HepG2 (cell line): ENCODE measurements around the gene FOXA1. TPM values are rescaled to one million over a fixed set of nuclear protein-coding genes. Genes with fewer than 3 reads are reported as not detected.
A peak's percentile ranks its signal among the peaks of the same experiment; 100 is the strongest.

Source experiments
- GABPB1 ChIP-seq: IDR thresholded peaks from 2 replicates; pipeline ENCODE4 v1.6.1; 2016; ENCODE audit warnings: mild to moderate bottlenecking, missing genetic modification reagents, moderate library complexity, missing compliant biosample characterization
- MAFK ChIP-seq, 2 experiments: IDR thresholded peaks in 1 of 2; conservative IDR thresholded peaks in 1 of 2; 2 replicates each; pipeline ENCODE4 v1.6.1; 2011; ENCODE audit warnings: improper control_type of control experiment in 2 of 2, low read length in 2 of 2
- MEF2D ChIP-seq: sonication (generic); formaldehyde crosslinking; IDR thresholded peaks from 2 replicates; pipeline ENCODE4 v1.5.1; 2020; ENCODE audit warnings: mild to moderate bottlenecking, missing genetic modification reagents
- NR2F1 ChIP-seq, 2 experiments: fragments of 450-650 bp in 1 of 2; formaldehyde crosslinking in 1 of 2; IDR thresholded peaks; 2 replicates each; pipeline versions ENCODE4 v1.5.0 to v1.6.1; 2016 to 2020; ENCODE audit warnings: mild to moderate bottlenecking in 1 of 2, missing compliant biosample characterization in 1 of 2, missing genetic modification reagents in 1 of 2, moderate library complexity in 1 of 2
- POLR2A ChIP-seq, 2 experiments: IDR thresholded peaks; 2 replicates each; pipeline ENCODE4 v1.6.1; 2011; ENCODE audit warnings: low read depth in 2 of 2, low read length in 2 of 2, mild to moderate bottlenecking in 1 of 2, moderate library complexity in 1 of 2; ENCODE audit not compliant: insufficient read depth in 1 of 2
- RBAK ChIP-seq: sonication (generic); formaldehyde crosslinking; IDR thresholded peaks from 2 replicates; pipeline ENCODE4 v1.5.1; 2020; ENCODE audit warnings: mild to moderate bottlenecking, missing genetic modification reagents
- ZBTB40 ChIP-seq, 2 experiments: fragments of 450-650 bp in 1 of 2; sonication (generic) in 1 of 2; formaldehyde crosslinking in 1 of 2; IDR thresholded peaks; 2 replicates each; pipeline versions ENCODE4 v1.6.1 to v1.8.0; 2016 to 2022; ENCODE audit warnings: antibody characterized with exemption in 1 of 2, mild to moderate bottlenecking in 1 of 2, missing genetic modification reagents in 1 of 2
- polyA plus RNA-seq, 8 experiments: library from polyadenylated mRNA; depleted of rRNA in 3 of 8; stranded (reverse) in 7 of 8; unstranded in 1 of 8; fragments of >200 nt; fragmentation: Illumina TruSeq in 4 of 8; extraction: Trizol in 4 of 8; gene quantifications; 2 replicates each; pipeline versions ENCODE4 v1.2.1 to v1.2.3, GENCODE V29; 2011 to 2016; ENCODE audit warnings: low read depth in 4 of 8, missing spikeins in 1 of 8, mixed read lengths in 1 of 8; ENCODE audit not compliant: insufficient read depth in 1 of 8
- total RNA-seq, 5 experiments: library from RNA; depleted of rRNA; stranded (reverse); fragments of >200 nt; fragmentation: Illumina TruSeq; extraction: Trizol; gene quantifications; 2 replicates each; pipeline ENCODE4 v1.2.3, GENCODE V29; 2016; ENCODE audit warnings: low read depth in 1 of 5
- TF ChIP-seq, protein P1 (sequence below): sonication (generic); formaldehyde crosslinking; IDR thresholded peaks from 2 replicates; pipeline ENCODE4 v1.5.0; 2020; ENCODE audit warnings: missing genetic modification reagents
- TF ChIP-seq, protein P2 (sequence below): sonication (generic); formaldehyde crosslinking; IDR thresholded peaks from 2 replicates; pipeline ENCODE4 v1.8.0; 2022; ENCODE audit warnings: missing genetic modification reagents, mild to moderate bottlenecking, moderate library complexity, borderline replicate concordance
- TF ChIP-seq, protein P3 (sequence below): IDR thresholded peaks from 2 replicates; pipeline ENCODE4 v1.6.1; 2012; ENCODE audit warnings: low read depth, low read length, improper control_type of control experiment
- TF ChIP-seq, protein P4 (sequence below): IDR thresholded peaks from 2 replicates; pipeline ENCODE4 v1.6.1; 2016; ENCODE audit warnings: missing genetic modification reagents, missing compliant biosample characterization
- TF ChIP-seq, protein P5 (sequence below): sonication (generic); formaldehyde crosslinking; IDR thresholded peaks from 2 replicates; pipeline ENCODE4 v1.8.1; 2023; ENCODE audit warnings: mild to moderate bottlenecking, missing genetic modification reagents, borderline replicate concordance

FOXA1 gene
- total and polyA plus RNA-seq, 2 of the 13 experiments (the other 11 are each of a cell fraction or from before 2014, with no cell fraction given), result 43.4 to 58.6 TPM

- no peak for TF ChIP-seq ZBTB40 (IDR thresholded peaks at IDR 0.05)
- 0 out of 2 replicates have a peak, but pooled peaks have one; percentile 26 for TF ChIP-seq ZBTB40 (CRISPR knock-in tag; IDR thresholded peaks at IDR 0.05)
- TF ChIP-seq RBAK (CRISPR knock-in tag), result no peak
- TF ChIP-seq MEF2D (CRISPR knock-in tag), result peak; percentile 27; the same call in 1 of the 2 replicates
- TF ChIP-seq GABPB1, result no peak
- TF ChIP-seq, protein P1, sequence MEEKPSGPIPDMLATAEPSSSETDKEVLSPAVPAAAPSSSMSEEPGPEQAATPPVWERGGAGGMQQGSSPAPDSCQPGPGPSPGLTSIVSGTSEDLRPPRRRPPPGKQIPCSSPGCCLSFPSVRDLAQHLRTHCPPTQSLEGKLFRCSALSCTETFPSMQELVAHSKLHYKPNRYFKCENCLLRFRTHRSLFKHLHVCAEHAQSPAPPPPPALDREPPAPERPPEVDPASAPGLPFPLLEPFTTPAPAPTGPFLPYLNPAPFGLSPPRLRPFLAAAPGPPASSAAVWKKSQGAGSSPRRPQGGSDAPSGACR, result no peak
- no peak for TF ChIP-seq MAFK (conservative IDR thresholded peaks at IDR 0.05 in 1 of 2, IDR thresholded peaks at IDR 0.05 in 1 of 2; ENCODE audit: low read length in 2 of 2)
- TF ChIP-seq, protein P2, sequence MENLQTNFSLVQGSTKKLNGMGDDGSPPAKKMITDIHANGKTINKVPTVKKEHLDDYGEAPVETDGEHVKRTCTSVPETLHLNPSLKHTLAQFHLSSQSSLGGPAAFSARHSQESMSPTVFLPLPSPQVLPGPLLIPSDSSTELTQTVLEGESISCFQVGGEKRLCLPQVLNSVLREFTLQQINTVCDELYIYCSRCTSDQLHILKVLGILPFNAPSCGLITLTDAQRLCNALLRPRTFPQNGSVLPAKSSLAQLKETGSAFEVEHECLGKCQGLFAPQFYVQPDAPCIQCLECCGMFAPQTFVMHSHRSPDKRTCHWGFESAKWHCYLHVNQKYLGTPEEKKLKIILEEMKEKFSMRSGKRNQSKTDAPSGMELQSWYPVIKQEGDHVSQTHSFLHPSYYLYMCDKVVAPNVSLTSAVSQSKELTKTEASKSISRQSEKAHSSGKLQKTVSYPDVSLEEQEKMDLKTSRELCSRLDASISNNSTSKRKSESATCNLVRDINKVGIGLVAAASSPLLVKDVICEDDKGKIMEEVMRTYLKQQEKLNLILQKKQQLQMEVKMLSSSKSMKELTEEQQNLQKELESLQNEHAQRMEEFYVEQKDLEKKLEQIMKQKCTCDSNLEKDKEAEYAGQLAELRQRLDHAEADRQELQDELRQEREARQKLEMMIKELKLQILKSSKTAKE (CRISPR knock-in tag), result no peak
- no peak for TF ChIP-seq NR2F1 (CRISPR knock-in tag; IDR thresholded peaks at IDR 0.05)
- TF ChIP-seq, protein P3, sequence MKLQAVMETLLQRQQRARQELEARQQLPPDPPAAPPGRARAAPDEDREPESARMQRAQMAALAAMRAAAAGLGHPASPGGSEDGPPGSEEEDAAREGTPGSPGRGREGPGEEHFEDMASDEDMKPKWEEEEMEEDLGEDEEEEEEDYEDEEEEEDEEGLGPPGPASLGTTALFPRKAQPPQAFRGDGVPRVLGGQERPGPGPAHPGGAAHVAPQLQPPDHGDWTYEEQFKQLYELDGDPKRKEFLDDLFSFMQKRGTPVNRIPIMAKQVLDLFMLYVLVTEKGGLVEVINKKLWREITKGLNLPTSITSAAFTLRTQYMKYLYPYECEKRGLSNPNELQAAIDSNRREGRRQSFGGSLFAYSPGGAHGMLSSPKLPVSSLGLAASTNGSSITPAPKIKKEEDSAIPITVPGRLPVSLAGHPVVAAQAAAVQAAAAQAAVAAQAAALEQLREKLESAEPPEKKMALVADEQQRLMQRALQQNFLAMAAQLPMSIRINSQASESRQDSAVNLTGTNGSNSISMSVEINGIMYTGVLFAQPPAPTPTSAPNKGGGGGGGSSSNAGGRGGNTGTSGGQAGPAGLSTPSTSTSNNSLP, result no peak; the same call in 1 of the 2 replicates
- TF ChIP-seq, protein P4, sequence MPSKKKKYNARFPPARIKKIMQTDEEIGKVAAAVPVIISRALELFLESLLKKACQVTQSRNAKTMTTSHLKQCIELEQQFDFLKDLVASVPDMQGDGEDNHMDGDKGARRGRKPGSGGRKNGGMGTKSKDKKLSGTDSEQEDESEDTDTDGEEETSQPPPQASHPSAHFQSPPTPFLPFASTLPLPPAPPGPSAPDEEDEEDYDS (CRISPR knock-in tag), result no peak
- TF ChIP-seq POLR2A (IDR thresholded peaks at IDR 0.05; ENCODE audit: insufficient read depth in 1 of 2, low read depth in 2 of 2, low read length in 2 of 2), result no peak
- TF ChIP-seq, protein P5, sequence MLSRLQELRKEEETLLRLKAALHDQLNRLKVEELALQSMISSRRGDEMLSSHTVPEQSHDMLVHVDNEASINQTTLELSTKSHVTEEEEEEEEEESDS (CRISPR knock-in tag), result no peak
Observed at GRCh38 chr14:37588956-37589714, 5.9 kb downstream of the FOXA1 start (continued).
